GM21360 (cell line): Measurements from ENCODE around the gene LHCGR.

Experiments used
- ATAC-seq: cut with Tn5 transposase; IDR thresholded peaks from one replicate; pipeline ENCODE4 v1.9.1; 2021; ENCODE audit warnings: mild to moderate bottlenecking, moderate library complexity; ENCODE audit not compliant: unreplicated experiment

Gene LHCGR

DNA sequence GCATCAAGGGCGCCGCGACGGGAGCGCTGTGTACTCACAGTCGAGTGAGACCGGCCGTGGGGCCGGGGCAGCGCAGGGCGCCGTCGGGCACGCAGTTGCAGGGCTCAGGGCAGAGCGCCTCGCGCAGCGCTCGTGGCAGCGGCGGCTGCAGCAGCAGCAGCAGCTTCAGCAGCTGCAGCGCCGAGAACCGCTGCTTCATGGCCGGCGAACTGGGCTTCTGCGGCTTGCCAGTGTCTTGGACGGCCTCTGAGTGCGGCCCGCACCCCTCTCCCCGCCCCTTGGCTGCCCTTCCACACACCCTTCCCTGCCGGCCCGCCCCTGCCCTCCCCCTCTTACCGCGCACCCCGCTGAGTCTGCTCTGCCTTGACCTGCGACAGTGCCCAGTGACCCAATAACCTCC lies at the start of gene LHCGR:
TSS of gene LHCGR (minus strand) at position 252 of the 400 bp plus-strand sequence. CDS start at position 199, 53 bp downstream.
- ATAC-seq = no peak

DNA sequence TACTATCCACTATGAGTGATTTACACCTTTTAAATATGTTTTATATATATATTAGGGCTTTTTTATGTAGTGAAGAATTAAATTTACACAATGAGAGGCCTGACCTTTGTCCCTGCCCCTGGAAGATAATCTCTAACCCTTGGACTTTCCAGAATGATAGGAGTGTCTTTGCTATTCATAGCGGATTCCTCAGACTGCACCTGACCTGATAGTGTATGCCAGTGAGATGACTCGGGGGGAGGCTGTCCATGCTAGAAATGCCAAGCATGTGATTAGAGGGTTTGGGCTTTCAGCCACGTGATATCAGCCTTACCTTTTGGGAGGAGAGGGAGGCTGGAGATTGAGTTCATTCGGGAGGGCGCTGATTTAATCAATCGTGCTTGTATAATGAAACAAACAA lies 44.1 kb upstream of the LHCGR start:
- no peak for ATAC-seq

DNA sequence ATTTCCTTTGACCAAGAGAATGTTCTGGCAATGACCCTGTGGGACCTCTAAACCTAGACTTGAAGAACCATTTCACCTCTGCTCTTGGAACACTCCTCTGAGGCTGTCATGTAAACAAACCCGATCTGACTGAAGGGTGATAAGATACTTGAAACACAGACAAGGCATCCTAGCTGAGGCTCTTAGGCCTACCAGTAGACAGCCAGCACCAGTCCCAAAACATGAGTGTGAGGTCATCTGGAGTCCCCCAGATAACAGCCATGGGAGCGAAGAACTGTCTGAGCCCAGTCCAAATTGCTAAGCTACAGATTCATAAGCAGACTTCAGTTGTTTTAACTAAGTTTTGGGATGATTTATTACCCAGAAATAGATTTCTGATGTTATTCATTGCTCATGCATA lies 39.5 kb upstream of the LHCGR start:
- ATAC-seq = no peak

DNA sequence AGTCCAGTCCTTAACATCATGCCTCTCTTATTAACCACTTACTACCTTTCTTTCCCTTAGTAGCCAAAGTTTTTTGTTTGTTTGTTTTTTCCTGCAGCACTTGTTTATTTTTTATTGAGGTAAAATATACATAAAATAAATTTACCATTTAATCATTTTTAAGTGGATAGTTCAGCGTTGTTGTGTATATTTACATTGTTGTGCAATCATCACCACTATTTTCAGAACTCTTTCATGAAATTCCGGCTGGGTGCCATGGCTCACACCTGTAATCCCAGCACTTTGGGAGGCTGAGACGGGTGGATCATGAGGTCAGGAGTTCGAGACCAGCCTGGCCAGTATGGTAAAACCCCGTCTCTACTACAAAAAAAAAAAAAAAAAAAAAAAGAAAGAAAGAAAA lies 38.1 kb upstream of the LHCGR start:
- no peak for ATAC-seq

DNA sequence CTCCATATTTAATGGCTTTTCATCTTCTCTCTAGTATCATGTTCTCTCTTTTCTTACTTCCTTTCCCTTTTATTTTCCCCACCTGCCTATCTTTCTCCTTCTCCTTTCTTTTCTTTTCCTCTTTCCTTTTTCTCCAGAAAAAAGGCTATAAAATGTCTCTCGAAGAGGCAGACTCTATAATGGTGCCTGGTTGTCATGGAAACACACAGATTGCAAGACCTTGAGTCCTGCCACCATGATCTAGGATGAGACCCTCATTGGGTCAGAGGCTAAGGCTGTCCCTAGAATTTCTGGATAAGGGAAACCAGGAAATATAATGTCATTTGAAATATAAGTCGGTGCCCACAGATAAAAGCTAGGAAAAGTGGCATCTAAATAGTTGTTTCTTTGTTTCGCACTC lies 36.5 kb upstream of the LHCGR start:
- no peak for ATAC-seq

DNA sequence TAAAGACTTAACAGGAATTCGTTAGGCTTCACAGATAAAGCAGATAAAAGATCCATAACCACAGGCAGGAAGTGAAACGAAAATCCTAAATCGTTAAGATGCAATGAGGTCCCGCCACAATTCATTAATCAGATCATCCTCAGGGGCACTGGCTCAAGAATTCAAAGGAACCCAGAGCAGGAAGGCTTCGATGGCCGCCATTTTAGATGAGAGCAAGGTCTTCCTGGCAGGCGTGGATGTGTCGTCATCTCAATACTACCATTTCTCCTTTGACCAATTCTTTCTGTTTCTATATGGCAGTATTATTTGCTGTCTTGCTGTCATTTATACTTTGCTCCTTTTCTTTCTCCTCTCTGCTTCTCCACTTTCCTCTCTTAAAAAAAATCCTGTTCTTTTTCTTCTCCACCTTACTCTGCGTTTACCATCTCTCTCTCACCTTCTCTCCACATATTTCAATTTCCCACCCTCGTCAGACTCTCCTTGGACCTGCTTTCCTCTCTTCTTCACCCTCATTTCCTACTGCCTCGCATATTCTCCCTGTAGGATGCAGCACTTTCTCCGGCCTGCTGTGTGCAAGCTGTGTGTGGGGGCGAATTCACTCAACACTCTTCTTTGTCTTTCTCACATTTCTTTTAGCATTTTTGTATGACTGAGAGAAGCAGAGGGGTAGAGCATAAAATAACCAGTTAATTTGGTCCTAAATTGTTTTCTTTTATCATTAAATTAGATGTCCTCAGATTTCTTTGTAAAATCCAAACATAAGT lies 35.1 kb upstream of the LHCGR start:
- ATAC-seq = no peak

DNA sequence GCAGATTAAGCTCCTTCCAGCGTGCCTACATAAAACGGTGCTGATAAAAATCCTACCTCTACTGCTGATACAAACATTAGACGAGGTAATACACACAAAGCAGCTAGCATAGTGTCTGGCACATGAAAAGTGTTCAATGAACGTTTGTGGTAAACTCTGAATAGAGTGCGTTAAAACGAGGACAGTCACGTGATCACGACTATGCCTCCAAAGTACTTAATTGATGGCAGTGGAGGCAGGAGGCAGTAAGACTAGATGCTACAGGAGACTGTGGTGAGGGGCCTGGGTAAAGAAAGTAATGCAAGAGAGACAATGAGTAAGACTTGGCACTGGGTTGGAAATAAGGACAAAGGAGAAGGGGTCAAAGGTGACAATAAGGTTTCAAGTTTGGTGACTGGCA lies 32.1 kb upstream of the LHCGR start:
- ATAC-seq = no peak

DNA sequence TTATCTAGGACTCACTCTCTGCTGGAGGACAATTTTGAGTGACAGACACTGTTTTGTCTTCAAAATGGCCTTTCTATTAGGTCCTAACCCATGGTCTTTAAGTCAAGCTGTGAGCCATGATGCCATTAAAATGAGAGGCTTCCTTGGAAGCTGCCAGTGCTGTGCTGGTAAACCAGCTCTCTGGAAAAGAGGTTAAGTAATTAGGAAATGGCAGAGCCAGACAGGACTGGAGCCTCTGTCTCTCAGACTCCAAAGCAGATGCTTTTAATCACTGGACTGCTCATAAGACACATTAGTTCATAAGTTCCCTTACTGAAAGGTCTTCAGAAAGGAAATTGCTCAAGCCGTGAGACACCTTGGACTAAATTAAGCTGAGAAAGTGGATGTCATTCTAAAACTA lies 25.8 kb upstream of the LHCGR start:
- ATAC-seq = no peak

DNA sequence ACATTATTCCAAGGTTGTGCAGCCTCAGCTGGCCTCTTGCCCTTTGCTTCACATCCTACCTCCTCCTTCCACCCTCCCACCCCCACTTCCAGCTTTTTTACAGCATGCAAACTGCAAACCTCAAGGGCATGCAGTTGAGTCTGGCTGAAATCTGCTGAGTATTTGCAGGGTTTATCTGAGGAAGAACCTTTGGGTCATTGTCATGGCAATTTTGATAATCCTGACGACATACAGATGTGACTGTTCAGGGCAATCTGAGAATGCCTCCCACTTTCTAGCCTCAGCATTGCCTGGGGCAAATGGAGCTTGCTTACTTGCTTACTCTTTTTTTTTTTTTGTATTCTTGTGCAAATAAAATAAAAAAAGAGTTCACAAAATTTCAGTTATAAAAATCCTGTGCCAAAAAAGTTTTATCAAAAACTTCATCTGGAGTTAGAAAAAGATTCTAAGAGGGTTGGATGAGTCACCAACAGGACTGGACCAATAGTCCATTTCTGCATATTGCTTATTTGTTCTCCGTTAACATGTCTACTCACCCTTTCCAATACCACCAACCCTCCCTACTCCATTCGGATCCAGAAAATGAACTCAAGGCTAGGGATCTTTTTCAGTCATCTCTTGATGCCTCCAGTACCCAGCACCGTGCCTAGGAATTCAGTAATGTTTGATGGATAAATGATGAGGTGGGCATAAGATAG lies 23.6 kb upstream of the LHCGR start:
- no peak for ATAC-seq

DNA sequence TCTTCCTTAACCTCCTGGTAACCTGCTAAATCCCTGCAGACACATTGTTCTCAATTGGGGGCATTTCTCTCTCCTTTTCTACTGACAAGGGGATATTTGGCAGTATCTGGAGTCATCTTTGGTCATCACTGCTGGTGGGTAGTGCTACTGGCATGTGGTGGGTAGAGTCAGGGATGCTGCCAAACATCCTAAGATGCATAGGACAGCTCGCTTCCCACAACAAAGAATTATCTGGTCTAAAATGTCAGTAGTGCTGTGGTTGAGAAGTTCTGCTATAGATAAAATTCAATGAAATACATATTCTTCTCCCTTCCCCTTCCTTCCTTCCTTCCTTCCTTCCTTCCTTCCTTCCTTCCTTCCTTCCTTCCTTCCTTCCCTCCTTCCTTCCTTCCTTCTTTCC lies 18.7 kb upstream of the LHCGR start:
- no peak for ATAC-seq

DNA sequence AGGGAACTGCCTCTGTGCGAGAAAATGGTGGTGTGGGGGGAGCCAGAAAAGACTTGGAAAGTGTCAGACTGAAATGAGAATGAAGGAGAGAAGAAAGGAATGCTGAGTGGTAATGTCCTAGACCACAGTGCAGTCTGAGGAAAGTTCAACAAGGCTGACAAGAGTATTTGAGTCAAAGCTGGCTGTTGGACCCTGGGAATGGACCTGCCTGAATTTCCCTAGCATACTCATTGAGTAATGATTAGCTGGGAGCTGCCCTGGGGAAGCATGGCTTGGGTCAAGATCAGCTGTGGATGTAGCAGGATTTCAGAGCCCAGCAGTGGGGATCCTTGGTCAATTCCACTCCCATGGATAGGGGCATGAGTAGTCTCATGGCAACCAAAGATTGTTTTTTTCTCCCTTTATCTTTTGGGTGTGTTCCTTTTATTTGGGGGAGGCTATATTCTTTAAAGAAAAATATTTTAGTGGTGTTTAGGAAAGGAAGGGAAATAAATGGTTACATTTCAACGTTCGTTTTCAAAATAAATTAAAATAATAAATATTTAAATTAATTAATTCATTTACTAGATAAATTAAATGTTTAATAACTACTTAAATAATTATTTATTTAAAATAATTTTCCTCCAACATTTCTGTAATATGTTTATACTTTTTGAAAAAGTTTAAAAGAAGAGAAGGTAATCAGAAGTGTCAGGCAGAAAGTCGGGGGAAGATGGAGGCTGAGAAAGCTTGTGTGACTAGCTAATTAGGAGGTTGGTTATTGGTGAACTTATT lies 15.9 kb upstream of the LHCGR start:
- ATAC-seq = no peak

DNA sequence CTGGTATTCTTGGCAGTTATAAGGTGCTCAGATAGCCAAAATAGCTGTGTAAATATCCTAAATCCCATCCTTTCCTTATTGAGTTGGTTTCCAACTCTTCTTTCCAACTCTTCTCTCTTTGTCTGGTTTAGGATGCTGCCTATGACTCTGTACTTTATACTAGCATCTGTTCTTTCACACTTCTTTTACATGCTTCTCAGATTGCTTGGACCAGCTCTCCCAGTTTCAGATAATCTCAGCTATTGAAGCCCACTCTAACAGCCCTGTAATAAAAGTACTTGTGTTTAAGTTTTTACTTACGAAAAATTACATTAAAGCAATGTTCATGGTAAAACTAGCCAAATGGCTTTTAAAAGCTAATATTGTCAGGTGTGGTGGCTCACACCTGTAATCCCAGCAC lies 14.7 kb upstream of the LHCGR start:
- no peak for ATAC-seq

DNA sequence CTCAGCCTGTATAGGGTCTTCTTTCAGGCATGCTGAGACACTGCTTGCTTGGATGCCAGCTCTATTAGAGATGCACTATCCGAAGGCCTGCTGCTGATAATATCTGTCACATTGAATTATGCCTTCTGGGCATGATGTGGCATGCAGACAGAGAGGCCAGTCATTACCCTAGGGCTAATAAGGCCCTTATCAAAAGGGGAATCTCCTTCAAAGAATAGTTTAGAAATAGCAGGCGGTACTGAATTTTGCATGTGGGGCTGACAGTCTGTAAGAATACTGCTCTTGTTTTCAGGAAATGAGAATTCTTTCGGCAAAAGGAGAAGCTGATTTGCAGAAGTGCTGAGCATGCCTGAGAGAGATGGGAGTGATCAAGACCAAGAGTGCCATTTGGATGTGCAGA lies 13.1 kb upstream of the LHCGR start:
- ATAC-seq = no peak

DNA sequence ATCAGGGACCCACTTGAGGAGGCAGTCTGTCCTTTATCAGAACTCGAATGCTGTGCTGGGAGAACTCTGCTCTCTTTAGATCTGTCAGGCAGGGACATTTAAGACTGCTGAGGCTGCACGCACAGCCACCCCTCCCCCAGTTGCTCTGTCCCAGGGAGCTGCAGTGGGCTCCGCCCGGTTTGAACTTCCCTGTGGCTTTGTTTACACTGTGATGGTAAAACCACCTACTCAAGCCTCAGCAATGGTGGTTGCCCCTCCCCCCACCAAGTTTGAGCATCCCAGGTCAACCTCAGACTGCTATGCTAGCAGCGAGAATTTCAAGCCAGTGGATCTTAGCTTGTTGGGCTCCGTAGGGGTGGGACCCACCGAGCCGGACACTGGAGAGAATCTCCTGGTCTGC lies 11.8 kb upstream of the LHCGR start:
- ATAC-seq = no peak

DNA sequence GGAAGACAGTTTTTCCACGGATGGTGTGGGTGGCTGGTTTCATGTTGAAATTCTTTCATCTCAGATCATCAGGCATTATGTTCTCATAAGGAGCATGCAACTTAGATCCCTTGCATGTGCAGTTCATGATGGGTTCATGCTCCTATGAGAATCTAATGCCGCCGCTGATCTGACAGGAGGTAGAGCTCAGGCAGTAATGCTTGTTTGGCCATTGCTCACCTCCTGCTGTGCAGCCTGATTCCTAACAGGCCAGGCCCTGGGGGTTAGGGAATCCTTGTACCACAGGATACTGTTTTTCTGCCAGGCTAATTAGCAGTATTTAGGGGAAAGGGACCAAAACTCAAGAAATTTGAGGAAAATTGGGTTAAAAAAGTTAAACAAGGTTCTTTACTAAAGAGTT lies 5.3 kb upstream of the LHCGR start:
- ATAC-seq = no peak

DNA sequence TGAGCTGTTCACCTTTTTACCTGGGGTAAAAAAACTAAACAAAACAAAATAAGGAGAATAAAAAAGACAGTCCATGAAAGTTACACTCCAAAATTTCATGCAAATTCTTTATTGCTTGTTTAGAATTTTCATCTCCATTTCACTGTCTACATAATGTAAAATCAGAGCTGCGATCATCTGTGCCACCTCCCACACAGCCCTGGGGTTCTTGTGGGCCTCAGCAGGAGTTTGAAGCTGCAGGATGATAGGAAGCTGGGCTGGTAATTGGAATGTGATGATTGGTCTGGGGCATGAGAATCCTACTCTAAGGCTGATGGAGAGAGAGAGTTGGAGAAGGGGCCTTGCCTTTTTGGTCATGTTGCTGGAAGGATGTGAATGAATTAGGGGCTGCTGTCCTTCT lies 4.2 kb upstream of the LHCGR start:
- no peak for ATAC-seq

DNA sequence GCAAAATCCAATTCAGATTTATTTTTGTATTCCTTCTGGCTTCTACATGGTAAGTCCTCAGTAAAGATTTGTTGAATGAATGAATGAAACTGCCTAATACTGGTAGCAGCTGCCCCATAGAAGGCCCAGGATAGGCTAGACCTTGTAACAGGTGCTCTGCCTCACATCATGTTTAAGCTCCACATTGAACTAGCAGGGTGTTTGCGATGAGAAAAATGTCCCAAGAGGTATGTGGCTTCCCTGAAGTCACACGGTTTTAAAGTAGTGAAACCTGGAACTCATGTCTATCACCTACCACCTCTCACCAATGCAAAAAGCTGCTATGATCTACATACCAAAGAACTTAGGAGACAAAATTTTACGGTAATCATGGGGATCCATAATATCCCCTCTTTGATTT lies 765 bp upstream of the LHCGR start:
- peak; percentile 56 for ATAC-seq

DNA sequence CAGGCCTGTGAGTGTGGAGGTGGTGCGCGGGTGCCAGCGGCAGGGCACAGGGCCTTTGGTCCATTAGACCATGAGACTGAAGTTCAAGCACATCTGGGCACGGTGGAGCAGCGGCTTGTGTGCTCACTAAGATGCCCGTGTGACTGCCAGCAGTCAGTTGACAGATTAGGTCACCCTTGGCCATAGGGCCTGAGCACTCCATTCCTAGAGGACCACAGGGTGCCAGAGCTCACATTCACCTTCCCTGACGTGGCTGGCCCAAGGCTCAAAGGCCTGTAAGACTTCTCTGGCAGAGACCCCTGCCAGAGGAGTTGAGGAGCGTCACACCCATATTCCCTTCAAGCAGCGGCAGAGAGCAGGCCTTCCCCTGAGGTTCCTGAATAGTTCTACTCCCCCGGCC lies 650 bp downstream of the LHCGR start:
- ATAC-seq = no peak

DNA sequence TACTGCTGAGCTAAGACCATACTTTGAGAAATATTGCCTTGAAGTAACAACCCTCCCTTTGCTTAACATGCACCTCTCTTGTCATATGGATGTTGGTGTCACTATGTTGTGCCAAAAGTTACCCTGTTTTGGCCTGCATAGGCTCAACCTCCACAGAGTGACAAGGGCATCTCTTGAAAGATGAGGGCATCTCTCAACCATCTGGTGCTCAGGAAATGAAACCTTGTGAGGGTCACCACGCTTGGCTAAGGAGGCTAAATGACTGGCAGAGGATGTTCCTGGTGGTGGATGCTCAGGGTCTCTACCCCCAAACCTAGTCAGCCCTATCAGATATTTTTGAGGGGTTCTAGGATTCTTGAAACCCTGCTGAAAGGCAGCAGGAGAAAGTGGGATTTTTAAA lies 2.3 kb downstream of the LHCGR start:
- ATAC-seq = no peak

DNA sequence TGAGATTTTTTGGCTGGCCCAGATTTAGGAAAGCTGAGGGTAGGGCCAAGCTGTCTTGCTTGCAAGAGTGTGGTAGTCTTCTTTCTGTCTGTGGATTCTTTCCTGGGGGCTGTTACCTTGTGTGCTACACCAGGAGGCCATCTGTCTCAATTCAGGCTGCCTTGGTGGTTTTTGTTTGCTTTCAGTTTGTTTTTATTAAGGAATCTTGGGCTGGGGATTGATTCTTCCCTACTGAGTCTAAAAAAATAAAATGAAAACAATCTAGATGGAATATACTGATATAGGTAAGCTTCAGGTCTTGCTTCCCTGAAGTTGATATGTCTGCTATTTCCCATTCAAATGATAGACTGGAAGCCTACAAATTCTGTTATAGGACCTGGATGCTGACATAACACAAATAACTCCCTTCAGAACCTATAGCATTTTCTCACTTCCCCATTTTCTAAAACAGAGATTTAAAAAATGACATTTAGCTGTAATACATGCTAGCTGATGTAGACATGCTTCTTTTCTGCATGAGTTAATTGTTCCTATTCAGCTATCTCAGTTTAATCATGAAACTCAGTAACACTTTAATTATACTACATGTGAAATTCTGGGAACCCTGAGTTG lies 5.3 kb downstream of the LHCGR start:
- peak; percentile 74 for ATAC-seq

DNA sequence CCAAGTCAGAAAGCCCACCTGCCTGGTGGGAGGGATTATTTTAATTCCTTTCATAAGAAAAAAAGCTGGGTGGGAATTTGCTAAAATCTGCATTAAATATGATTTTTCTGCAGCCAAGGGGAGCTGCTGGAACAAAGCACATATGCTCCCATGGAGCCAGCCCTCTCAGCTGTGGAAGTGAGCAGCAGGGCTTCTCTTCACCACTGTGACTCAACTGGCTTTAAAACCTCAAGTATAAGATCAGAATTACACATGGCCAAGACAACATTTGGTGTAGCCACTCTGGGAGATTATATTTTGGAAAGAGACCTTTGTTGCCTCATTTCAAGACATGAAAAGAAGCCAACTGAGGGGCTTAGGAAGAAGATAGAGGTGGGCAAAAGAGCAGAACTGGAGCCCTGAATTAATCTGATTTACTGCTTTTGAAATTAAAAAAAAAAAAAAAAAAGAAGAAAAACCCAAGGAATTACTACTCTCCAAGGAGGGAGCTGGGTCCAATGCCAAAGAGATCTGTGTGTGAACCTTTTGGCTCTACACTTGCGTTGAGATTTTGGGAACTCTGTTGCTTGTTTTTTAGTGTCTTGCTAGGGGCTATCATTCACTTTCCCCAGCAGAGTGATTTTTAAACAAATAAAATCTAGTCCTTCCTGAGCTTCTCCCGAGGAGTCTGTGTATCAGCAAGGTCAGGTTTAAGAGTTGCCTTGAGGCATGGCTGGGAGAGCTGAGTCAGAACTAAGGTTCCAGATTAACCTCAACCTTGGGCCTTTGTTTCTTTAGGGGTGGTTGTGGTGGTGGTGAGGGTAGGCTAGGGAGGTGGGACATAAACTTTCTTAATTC lies 6.0 kb downstream of the LHCGR start:
- ATAC-seq = peak; percentile 68
